K562 (cell line): ENCODE results near the gene HP1BP3. TPM values are rescaled to one million over a fixed set of nuclear protein-coding genes. Genes with fewer than 3 reads are reported as not detected.

Experiments used
- ATAC-seq: fragments of 200-7000 bp; cut with Tn5 transposase; 3 replicates; pipeline ENCODE4 v1.9.1; 2020; ENCODE audit warnings: moderate library complexity
- BruUV-seq: library from RNA; stranded (reverse); fragments of 400-500 nt; replicated peaks from 2 replicates; lab custom pipeline; 2021; lab: Mats Ljungman, UMichigan
- CTCF ChIA-PET: fragments of 300-600 bp; formaldehyde crosslinking; extraction: SDS; loops from one replicate; lab custom pipeline; 2021; ENCODE audit warnings: low intra/inter-chr PET ratio; lab: Yijun Ruan, JAX
- POLR2A ChIA-PET: fragments of 300-600, 350-650 bp; sonication (Branson Sonifier 250); formaldehyde crosslinking; extraction: SDS; loops from one replicate; lab custom pipeline; 2021; ENCODE audit warnings: antibody characterized with exemption, inconsistent platforms; lab: Yijun Ruan, JAX
- DNase-seq, 4 experiments: peaks; one replicate each; pipeline versions ENCODE4 v3.0.0 to v3.0.0-alpha.2; 2011 to 2018; ENCODE audit warnings: low spot score in 3 of 4, mixed read lengths in 3 of 4; ENCODE audit errors: extremely low read depth in 1 of 4
- FAIRE-seq: peaks from 2 replicates; lab custom pipeline; 2011; peaks lifted over from hg19 to GRCh38; lab: Jason Lieb, UNC
- H2AFZ ChIP-seq: 2 replicates; pipeline ENCODE4 v1.6.0; 2011; ENCODE audit warnings: low read depth, low read length, control low read depth, inconsistent platforms
- H3K27ac ChIP-seq: fragments of 200-600 bp; 3 replicates; pipeline ENCODE4 v1.8.0; 2011; ENCODE audit warnings: low read depth, mild to moderate bottlenecking, control low read depth, inconsistent platforms, low read length, moderate library complexity, mixed read lengths; ENCODE audit errors: extremely low read depth
- H3K27me3 ChIP-seq, 2 experiments: fragments of 300-600 bp in 1 of 2; 2 replicates in 1 of 2; 3 replicates in 1 of 2; pipeline versions ENCODE4 v1.6.0 to v1.8.0; 2011; ENCODE audit warnings: inconsistent platforms in 2 of 2, low read length in 2 of 2, mild to moderate bottlenecking in 1 of 2, mixed read lengths in 1 of 2, moderate library complexity in 1 of 2; ENCODE audit not compliant: control insufficient read depth in 2 of 2, insufficient read depth in 2 of 2
- H3K36me3 ChIP-seq: fragments of 300-600 bp; 3 replicates; pipeline ENCODE4 v1.8.0; 2011; ENCODE audit warnings: mild to moderate bottlenecking, low read length, inconsistent platforms; ENCODE audit not compliant: control insufficient read depth, insufficient read depth
- H3K4me1 ChIP-seq, 2 experiments: fragments of 200-600 bp in 1 of 2; replicated peaks in 1 of 2; 2 replicates in 1 of 2; 3 replicates in 1 of 2; pipeline versions ENCODE4 v1.5.1 to v1.8.0; 2011; ENCODE audit warnings: inconsistent platforms in 2 of 2, low read length in 2 of 2, mild to moderate bottlenecking in 1 of 2, mixed read lengths in 1 of 2, moderate library complexity in 1 of 2; ENCODE audit not compliant: control insufficient read depth in 2 of 2, insufficient read depth in 2 of 2
- H3K4me2 ChIP-seq: 2 replicates; pipeline ENCODE4 v1.6.1; 2011; ENCODE audit warnings: low read length, control low read depth, inconsistent platforms, mixed read lengths; ENCODE audit not compliant: insufficient read depth
- H3K4me3 ChIP-seq: fragments of 200-600 bp; sonication (generic), shearing (Covaris generic); 2 replicates; pipeline ENCODE4 v1.5.1; 2016; ENCODE audit warnings: control low read depth, inconsistent platforms
- H3K79me2 ChIP-seq: fragments of 200-600 bp; 3 replicates; pipeline ENCODE4 v1.8.0; 2011; ENCODE audit warnings: low read length, inconsistent platforms; ENCODE audit not compliant: control insufficient read depth, insufficient read depth
- H3K9ac ChIP-seq, 2 experiments: 2 replicates each; pipeline versions ENCODE4 v1.6.0 to v1.6.1; 2011; ENCODE audit warnings: low read depth in 2 of 2, low read length in 2 of 2, control low read depth in 1 of 2, inconsistent platforms in 1 of 2, mild to moderate bottlenecking in 1 of 2, mixed read lengths in 1 of 2; ENCODE audit not compliant: insufficient read depth in 1 of 2
- H3K9me1 ChIP-seq: one replicate; pipeline ENCODE4 v1.6.0; 2011; ENCODE audit warnings: inconsistent platforms, mild to moderate bottlenecking, low read length, moderate library complexity; ENCODE audit not compliant: control insufficient read depth, insufficient read depth
- H3K9me3 ChIP-seq: replicated peaks from 2 replicates; pipeline ENCODE4 v1.5.1; 2011; ENCODE audit warnings: low read depth, low read length, inconsistent platforms; ENCODE audit not compliant: control insufficient read depth, insufficient read depth
- H4K20me1 ChIP-seq: replicated peaks from 2 replicates; pipeline ENCODE4 v1.6.1; 2011; ENCODE audit warnings: low read length, inconsistent platforms, mixed read lengths; ENCODE audit not compliant: control insufficient read depth, insufficient read depth
- CEBPZ ChIP-seq: fragments of 150-350 bp; IDR thresholded peaks from 2 replicates; pipeline ENCODE4 v1.6.1; 2014; ENCODE audit warnings: low read depth, mild to moderate bottlenecking, low read length, borderline replicate concordance
- ETV6 ChIP-seq, 3 experiments: fragments of 150-350 bp in 1 of 3; sonication (generic) in 1 of 3; formaldehyde crosslinking in 1 of 3; IDR thresholded peaks; 2 replicates each; pipeline versions ENCODE4 v1.6.1 to v1.8.0; 2014 to 2022; ENCODE audit warnings: borderline replicate concordance in 2 of 3, low read depth in 2 of 3, antibody characterized with exemption in 1 of 3, low read length in 1 of 3, mild to moderate bottlenecking in 1 of 3, missing genetic modification reagents in 1 of 3
- RREB1 ChIP-seq: fragments of 250-450 bp; sonication (Bioruptor Pico); IDR thresholded peaks from 2 replicates; pipeline ENCODE4 v1.4.0; 2020
- SRSF7 ChIP-seq: fragments of 200-400 bp; formaldehyde crosslinking; optimal IDR thresholded peaks from 2 replicates; pipeline ENCODE3; 2017; ENCODE audit warnings: mild to moderate bottlenecking, low read depth, low read length
- ZBTB9 ChIP-seq: fragments of 450-650 bp; formaldehyde crosslinking; IDR thresholded peaks from 2 replicates; pipeline ENCODE4 v1.4.0; 2020; ENCODE audit warnings: mild to moderate bottlenecking, moderate library complexity
- ZKSCAN1 ChIP-seq: fragments of 150-350 bp; IDR thresholded peaks from 2 replicates; pipeline ENCODE4 v1.6.1; 2016; ENCODE audit warnings: low read depth, low read length
- ZNF174 ChIP-seq: fragments of 250-450 bp; sonication (Bioruptor Pico); IDR thresholded peaks from 2 replicates; pipeline ENCODE4 v1.4.0; 2020; ENCODE audit warnings: mild to moderate bottlenecking
- ZNF408 ChIP-seq: fragments of 250-450 bp; sonication (Bioruptor Pico); IDR thresholded peaks from 2 replicates; pipeline ENCODE4 v1.4.0; 2020; ENCODE audit warnings: low read depth, mild to moderate bottlenecking, moderate library complexity
- ZNF668 ChIP-seq: fragments of 250-450 bp; sonication (Bioruptor Pico); IDR thresholded peaks from 2 replicates; pipeline ENCODE4 v1.8.0; 2022; ENCODE audit warnings: mild to moderate bottlenecking, inconsistent platforms
- ZNF778 ChIP-seq: fragments of 450-650 bp; formaldehyde crosslinking; IDR thresholded peaks from 2 replicates; pipeline ENCODE4 v1.4.0; 2020; ENCODE audit warnings: mild to moderate bottlenecking, moderate library complexity
- in situ Hi-C: fragments of 300-500 bp; cut with MboI; formaldehyde crosslinking; loops from 4 replicates; pipeline ENCODE4 v1.15.0; 2018; ENCODE audit warnings: inconsistent platforms, mixed read lengths
- intact Hi-C: fragments of 100-400 bp; cut with micrococcal nuclease; formaldehyde crosslinking; loops from 2 replicates; pipeline ENCODE4 v1.14.2; 2022
- polyA plus RNA-seq, 8 experiments: library from polyadenylated mRNA; depleted of rRNA in 4 of 8; stranded (reverse) in 5 of 8; unstranded in 3 of 8; fragments of >200 nt; fragmentation: Nextera tagmentation in 2 of 8; fragmentation: Illumina TruSeq in 1 of 8; extraction: Ambion mirVana in 2 of 8; extraction: Trizol in 1 of 8; gene quantifications; 2 replicates each; pipeline versions ENCODE4 v1.2.1 to v1.2.3, GENCODE V29; 2011 to 2014; ENCODE audit warnings: inconsistent platforms in 1 of 8, missing spikeins in 1 of 8
- total RNA-seq, 7 experiments: library from RNA; depleted of rRNA in 6 of 7; stranded (reverse); fragments of >200 nt in 6 of 7; fragmentation: Illumina TruSeq in 2 of 7; extraction: Trizol in 2 of 7; gene quantifications; 2 replicates each; pipeline versions ENCODE4 v1.2.1 to v1.2.3, GENCODE V29; 2011 to 2021; ENCODE audit warnings: low replicate concordance in 1 of 7

Gene HP1BP3
- total and polyA plus RNA-seq, 9 of the 15 experiments (the other 6 are each of a cell fraction or from before 2014, with no cell fraction given): 57.3 to 513 (median 240) TPM

GRCh38 chr1:20742671-20743070 is 44.4 kb downstream of the HP1BP3 start:
- ChIA-PET POLR2A (interaction anchor here (0.6 to 1.4 kb wide), 2 partner anchors 13 to 28 kb away, joined by 3 to 5 read pairs; no protein-coding TSS in a partner anchor), CTCF (no interaction called here)
- Histone ChIP-seq H3K9me1 (no peaks in the 10 kb centered on the region), H3K27me3 (no peaks in the 10 kb centered on the region), H3K9ac (no peak overlapping the region), H2AFZ (no peak overlapping the region), H3K4me3 (no peak overlapping the region), H3K36me3 (peaks cover 96% of the 10 kb centered on the region), H3K79me2 (no peaks in the 10 kb centered on the region), H3K27ac (no peak overlapping the region), H4K20me1 (0 out of 2 replicates have a peak, but pooled peaks cover 5% of the 10 kb centered on the region), H3K4me1 (no peaks in the 10 kb centered on the region), H3K9me3 (no peaks in the 10 kb centered on the region), H3K4me2 (no peak overlapping the region)
- in situ Hi-C loops: no loop called here
- intact Hi-C loops: no loop called here
- no TSS peak for BruUV-seq
- ATAC-seq (no peak), DNase-seq (no peak), FAIRE-seq (no peak)
- TF ChIP-seq ZNF668 (CRISPR knock-in tag): no peak
- TF ChIP-seq CEBPZ: no peak
- TF ChIP-seq ZKSCAN1: no peak
- no peak for TF ChIP-seq ZBTB9 (CRISPR knock-in tag)
- TF ChIP-seq SRSF7: no peak
- no peak for TF ChIP-seq ETV6 (IDR thresholded peaks at IDR 0.05; ENCODE audit: borderline replicate concordance in 1 of 2, low read depth in 2 of 2, low read length in 1 of 2)
- no peak for TF ChIP-seq ETV6 (CRISPR knock-in tag; IDR thresholded peaks at IDR 0.05; ENCODE audit: borderline replicate concordance)
- TF ChIP-seq ZNF778: no peak
- no peak for TF ChIP-seq RREB1 (CRISPR knock-in tag)
- no peak for TF ChIP-seq ZNF174 (CRISPR knock-in tag)
- TF ChIP-seq ZNF408: no peak
